OCI-LY3 (cell line): ENCODE results near the gene HTR1D.
"Not testable (repeated sequence)": the region's sequence is repeated elsewhere in the genome, so short reads cannot be mapped to it uniquely, and the experiment has no call there.

Experiments
- H2AFZ ChIP-seq: fragments of 200-600, 300-600 bp; shearing (Covaris generic); 2 replicates; pipeline ENCODE4 v1.6.0; 2014; ENCODE audit warnings: antibody characterized with exemption, low read depth, low read length
- H3K27ac ChIP-seq: fragments of 200-600, 300-600 bp; sonication (generic); 2 replicates; pipeline ENCODE4 v1.5.1; 2014; ENCODE audit warnings: mild to moderate bottlenecking, low read length, moderate library complexity, mixed read lengths
- H3K27me3 ChIP-seq: fragments of 200-600, 300-600 bp; sonication (generic); 2 replicates; pipeline ENCODE4 v1.6.1; 2014; ENCODE audit warnings: low read depth, low read length, mixed read lengths
- H3K36me3 ChIP-seq: fragments of 200-600, 300-600 bp; sonication (generic); replicated peaks from 2 replicates; pipeline ENCODE3; 2014; ENCODE audit warnings: low read depth, low read length, mixed read lengths
- H3K4me1 ChIP-seq: fragments of 300-600, 200-600 bp; sonication (generic); 2 replicates; pipeline ENCODE4 v1.6.1; 2014; ENCODE audit warnings: low read length, mixed read lengths
- H3K4me2 ChIP-seq: fragments of 200-600, 300-600 bp; sonication (generic); 2 replicates; pipeline ENCODE4 v1.6.1; 2014; ENCODE audit warnings: low read length, mixed read lengths
- H3K4me3 ChIP-seq: fragments of 300-600, 200-600 bp; sonication (generic); 2 replicates; pipeline ENCODE4 v1.5.1; 2014; ENCODE audit warnings: antibody characterized with exemption, mild to moderate bottlenecking, low read length, moderate library complexity
- H3K79me2 ChIP-seq: fragments of 300-600, 200-600 bp; shearing (Covaris generic); 2 replicates; pipeline ENCODE4 v1.6.1; 2014; ENCODE audit warnings: mild to moderate bottlenecking, low read length, mixed read lengths
- H3K9ac ChIP-seq: fragments of 300-600, 200-600 bp; shearing (Covaris generic); 2 replicates; pipeline ENCODE4 v1.6.0; 2014; ENCODE audit warnings: mild to moderate bottlenecking, low read length, moderate library complexity
- H3K9me3 ChIP-seq: fragments of 200-600, 300-600 bp; shearing (Covaris generic); 2 replicates; pipeline ENCODE4 v1.6.1; 2014; ENCODE audit warnings: low read length, mixed read lengths; ENCODE audit not compliant: insufficient read depth
- H4K20me1 ChIP-seq: fragments of 200-600, 300-600 bp; sonication (generic); 2 replicates; pipeline ENCODE4 v1.6.1; 2016; ENCODE audit warnings: low read length, mixed read lengths; ENCODE audit not compliant: insufficient read depth
- CTCF ChIP-seq: fragments of 200-600, 300-600 bp; sonication (generic); IDR thresholded peaks from 2 replicates; pipeline ENCODE4 v1.5.1; 2014; ENCODE audit warnings: antibody characterized with exemption, low read length, low read depth
- EZH2phosphoT487 ChIP-seq: fragments of 200-600 bp; shearing (Covaris generic); IDR thresholded peaks from 2 replicates; pipeline ENCODE4 v1.6.1; 2018; ENCODE audit warnings: antibody characterized with exemption, mixed run types, low read depth

HTR1D gene

GRCh38 chr1:23194119-23194984, 22.9 kb downstream of the HTR1D start:
- H3K4me2 ChIP-seq: no peak overlapping the region
- H2AFZ ChIP-seq: no peak overlapping the region
- TF ChIP-seq EZH2phosphoT487: no peak
- no peak for TF ChIP-seq CTCF
- no peaks in the 10 kb centered on the region for H3K27me3 ChIP-seq
- H3K9ac ChIP-seq: no peak overlapping the region
- no peaks in the 10 kb centered on the region for H3K4me1 ChIP-seq
- H3K36me3 ChIP-seq: no peaks in the 10 kb centered on the region
- H3K4me3 ChIP-seq: no peak overlapping the region
- no peaks in the 10 kb centered on the region for H4K20me1 ChIP-seq
- no peaks in the 10 kb centered on the region for H3K9me3 ChIP-seq
- no peaks in the 10 kb centered on the region for H3K79me2 ChIP-seq
- no peak overlapping the region for H3K27ac ChIP-seq

- H3K79me2 ChIP-seq: no peaks in the 10 kb centered on the region
- no peak overlapping the region for H3K4me2 ChIP-seq
- H3K27me3 ChIP-seq: no peaks in the 10 kb centered on the region
- no peak for TF ChIP-seq EZH2phosphoT487
- no peak for TF ChIP-seq CTCF
- no peak overlapping the region for H2AFZ ChIP-seq
- H3K9ac ChIP-seq: no peak overlapping the region
- no peaks in the 10 kb centered on the region for H3K36me3 ChIP-seq
- H3K4me1 ChIP-seq: no peaks in the 10 kb centered on the region
- no peak overlapping the region for H3K4me3 ChIP-seq
- H4K20me1 ChIP-seq: no peaks in the 10 kb centered on the region
- H3K9me3 ChIP-seq: no peaks in the 10 kb centered on the region
- H3K27ac ChIP-seq: no peak overlapping the region
Observed at GRCh38 chr1:23193391-23194118, 23.7 kb downstream of the HTR1D start.

- Histone ChIP-seq H3K9ac (no peak overlapping the region), H3K36me3 (no peaks in the 10 kb centered on the region), H3K27ac (no peak overlapping the region), H3K4me1 (no peaks in the 10 kb centered on the region), H4K20me1 (no peaks in the 10 kb centered on the region), H3K4me3 (no peak overlapping the region), H3K27me3 (no peaks in the 10 kb centered on the region), H3K9me3 (no peaks in the 10 kb centered on the region), H2AFZ (no peak overlapping the region), H3K4me2 (no peak overlapping the region), H3K79me2 (no peaks in the 10 kb centered on the region)
- TF ChIP-seq CTCF (no peak), EZH2phosphoT487 (no peak)
Observed at GRCh38 chr1:23191199-23191598, 26.1 kb downstream of the HTR1D start.

GRCh38 chr1:23188936-23189452, 28.3 kb downstream of the HTR1D start:
- H3K79me2 ChIP-seq, H3K36me3 ChIP-seq, H3K27me3 ChIP-seq, H3K9me3 ChIP-seq, H4K20me1 ChIP-seq, H3K4me2 ChIP-seq, H3K27ac ChIP-seq, H3K9ac ChIP-seq, H3K4me1 ChIP-seq, H3K4me3 ChIP-seq, H2AFZ ChIP-seq: not testable (repeated sequence)
